H1 (cell line): ENCODE measurements around the gene G6PC1. TPM values are rescaled to one million over a fixed set of nuclear protein-coding genes. Genes with fewer than 3 reads are reported as not detected.

ENCODE experiments used
- JUND ChIP-seq: IDR thresholded peaks from 2 replicates; pipeline ENCODE4 v1.6.1; 2011; ENCODE audit warnings: mild to moderate bottlenecking, improper control_type of control experiment, low read length
- polyA plus RNA-seq, 7 experiments: library from polyadenylated mRNA; depleted of rRNA in 3 of 7; stranded (reverse) in 5 of 7; unstranded in 2 of 7; fragments of >200 nt in 5 of 7; fragments of 200-250 nt in 2 of 7; gene quantifications; 1 replicate in 5 of 7; 2 replicates in 1 of 7; 4 replicates in 1 of 7; pipeline versions ENCODE4 v1.2.1 to v1.2.3, GENCODE V29; 2011 to 2013; ENCODE audit warnings: missing spikeins in 2 of 7, mixed read lengths in 2 of 7
- total RNA-seq: library from RNA; stranded (reverse); fragmentation: NEBNext Ultra II Directional; extraction: Animal tissue kit (Norgen Biotek cat#: 25700); gene quantifications from 2 replicates; pipeline ENCODE4 v1.2.1, GENCODE V29; 2021

Gene G6PC1
- total and polyA plus RNA-seq, 2 of the 8 experiments (the other 6 are each of a cell fraction or from before 2014, with no cell fraction given), result 0.02 TPM; not detected in 1

GRCh38 chr17:42900460-42901331 is at the start of gene G6PC1 (continued):
- no peak for TF ChIP-seq JUND
